Measurements from ENCODE around the gene ITPRIPL2. TPM values are rescaled to one million over a fixed set of nuclear protein-coding genes. Genes with fewer than 3 reads are reported as not detected.

Gene ITPRIPL2
- total and polyA plus RNA-seq, 2 of the 13 experiments (the other 11 are each of a cell fraction or from before 2014, with no cell fraction given), result 5.9 to 12.6 TPM

- POLR2A ChIA-PET, result no interaction called here
- Histone ChIP-seq H3K4me2 (ENCODE audit: low read depth, low read length) (no peak overlapping the region), H3K79me2 (ENCODE audit: insufficient read depth, low read length) (no peaks in the 10 kb centered on the region), H2AFZ (ENCODE audit: low read length) (no peak overlapping the region), H3K9me3 (ENCODE audit: low read length) (no peaks in the 10 kb centered on the region), H3K9ac (ENCODE audit: insufficient read depth, low read depth, low read length) (no peak overlapping the region), H3K36me3 (replicated peaks in 1 of 2; ENCODE audit: control insufficient read depth in 1 of 2, insufficient read depth in 2 of 2, low read length in 2 of 2) (no peaks in the 10 kb centered on the region), H3K27me3 (ENCODE audit: control insufficient read depth in 1 of 2, insufficient read depth in 2 of 2, low read length in 2 of 2) (peaks cover 9 to 35% of the 10 kb centered on the region in 2 experiments; a peak in 4 of 5 replicates), H4K20me1 (ENCODE audit: insufficient read depth, low read length) (no peaks in the 10 kb centered on the region), H3K4me3 (replicated peaks in 1 of 3; ENCODE audit: insufficient read depth in 1 of 3, low read depth in 2 of 3, low read length in 3 of 3) (no peak overlapping the region), H3K4me1 (ENCODE audit: insufficient read depth, low read length) (peaks cover 10% of the 10 kb centered on the region), H3K27ac (ENCODE audit: extremely low read length, insufficient read depth, low read length) (no peak overlapping the region)
- FAIRE-seq, result no peak
- TF ChIP-seq ZNF841 (CRISPR knock-in tag; IDR thresholded peaks at IDR 0.05; ENCODE audit: borderline replicate concordance) (no peak), PITX1 (CRISPR knock-in tag; IDR thresholded peaks at IDR 0.05) (no peak), ZNF749 (CRISPR knock-in tag; IDR thresholded peaks at IDR 0.05; ENCODE audit: borderline replicate concordance) (no peak)
- no peak for DNase-seq (ENCODE audit: low spot score)
- in situ Hi-C loops (cut with HindIII; ENCODE audit: extremely low pct_ligation_motif_present, low pct_unique_long_range_greater_than_20kb), result no loop called here
- CTCF ChIA-PET (ENCODE audit: low intra/inter-chr PET ratio, low total read pairs), result no interaction called here
- no peak for ATAC-seq
- 12% methylated on average over 4 of the region's 4 CpGs for WGBS (ENCODE audit: low lambda C conversion rate)
- BruUV-seq (replicated peaks), result no TSS peak
- intact Hi-C loops (cut with micrococcal nuclease; ENCODE audit: unreplicated experiment), result no loop called here
These were observed 50.5 kb downstream of the ITPRIPL2 start for GRCh38 chr16:19164285-19164684.

GRCh38 chr16:19165101-19165500 lies 51.3 kb downstream of the ITPRIPL2 start:
- ATAC-seq (no peak), DNase-seq (ENCODE audit: low spot score) (no peak), FAIRE-seq (no peak)
- Histone ChIP-seq H3K9ac (ENCODE audit: insufficient read depth, low read depth, low read length) (no peak overlapping the region), H3K4me2 (ENCODE audit: low read depth, low read length) (no peak overlapping the region), H3K27me3 (ENCODE audit: control insufficient read depth in 1 of 2, insufficient read depth in 2 of 2, low read length in 2 of 2) (peaks cover 11 to 40% of the 10 kb centered on the region in 2 experiments; a peak in 4 of 5 replicates), H3K79me2 (ENCODE audit: insufficient read depth, low read length) (no peaks in the 10 kb centered on the region), H2AFZ (ENCODE audit: low read length) (no peak overlapping the region), H4K20me1 (ENCODE audit: insufficient read depth, low read length) (no peaks in the 10 kb centered on the region), H3K4me1 (ENCODE audit: insufficient read depth, low read length) (peaks cover 7% of the 10 kb centered on the region), H3K36me3 (replicated peaks in 1 of 2; ENCODE audit: control insufficient read depth in 1 of 2, insufficient read depth in 2 of 2, low read length in 2 of 2) (no peaks in the 10 kb centered on the region), H3K4me3 (replicated peaks in 1 of 3; ENCODE audit: insufficient read depth in 1 of 3, low read depth in 2 of 3, low read length in 3 of 3) (no peak overlapping the region), H3K9me3 (ENCODE audit: low read length) (no peaks in the 10 kb centered on the region), H3K27ac (ENCODE audit: extremely low read length, insufficient read depth, low read length) (no peak overlapping the region)
- CTCF ChIA-PET (ENCODE audit: low intra/inter-chr PET ratio, low total read pairs), result no interaction called here
- in situ Hi-C loops (cut with HindIII; ENCODE audit: extremely low pct_ligation_motif_present, low pct_unique_long_range_greater_than_20kb) (no loop called here), intact Hi-C loops (cut with micrococcal nuclease; ENCODE audit: unreplicated experiment) (loop anchor here (5.0 kb wide), 1 partner anchor 212 kb away; no protein-coding TSS in a partner anchor)
- TF ChIP-seq HES4 (CRISPR knock-in tag; IDR thresholded peaks at IDR 0.05; ENCODE audit: borderline replicate concordance), result no peak
- no peak for TF ChIP-seq PCBP1 (IDR thresholded peaks at IDR 0.05; ENCODE audit: borderline replicate concordance, low read depth, low read length)
- TF ChIP-seq KMT2A (CRISPR knock-in tag; IDR thresholded peaks at IDR 0.05), result no peak
- TF ChIP-seq ZNF639 (CRISPR knock-in tag; conservative IDR thresholded peaks at IDR 0.05), result no peak
- no peak for TF ChIP-seq SMARCE1 (IDR thresholded peaks at IDR 0.05; ENCODE audit: borderline replicate concordance)
- no peak for TF ChIP-seq KLF12 (CRISPR knock-in tag; IDR thresholded peaks at IDR 0.05; ENCODE audit: borderline replicate concordance)
- no peak for TF ChIP-seq ARNT (IDR thresholded peaks at IDR 0.05)
- TF ChIP-seq IRF9 (CRISPR knock-in tag; IDR thresholded peaks at IDR 0.05; ENCODE audit: borderline replicate concordance), result no peak
- no peak for TF ChIP-seq KAT7 (CRISPR knock-in tag; IDR thresholded peaks at IDR 0.05; ENCODE audit: borderline replicate concordance)
- 22% methylated on average over 5 of the region's 5 CpGs for WGBS (ENCODE audit: low lambda C conversion rate)
- no TSS peak for BruUV-seq (replicated peaks)
- POLR2A ChIA-PET, result no interaction called here

All from HepG2 (cell line).